NT2/D1 (cell line): ENCODE data around the gene KIF20A.

Experiments
- YY1 ChIP-seq: IDR thresholded peaks from 2 replicates; pipeline ENCODE4 v1.6.1; 2011; ENCODE audit not compliant: insufficient read length, insufficient read depth
- ZNF274 ChIP-seq: IDR thresholded peaks from 2 replicates; pipeline ENCODE4 v1.6.1; 2011; ENCODE audit warnings: mild to moderate bottlenecking, low read depth, low read length

DNA sequence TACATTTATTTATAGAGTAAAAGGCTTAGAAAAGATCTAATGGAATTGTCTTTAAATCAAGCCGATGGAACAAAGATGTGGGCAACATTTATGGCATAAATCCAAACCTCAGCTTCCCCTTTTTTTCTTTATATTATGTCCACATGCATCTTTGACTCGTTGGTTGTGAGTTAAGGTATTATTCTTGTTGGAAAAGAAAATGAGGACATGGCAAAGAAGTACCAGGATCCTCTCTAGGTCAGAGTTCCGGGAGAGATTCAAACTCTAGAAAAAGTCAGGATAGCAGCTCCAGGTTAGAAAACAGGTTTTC is 39.2 kb upstream of the KIF20A start:
- TF ChIP-seq YY1: no peak
- TF ChIP-seq ZNF274: no peak
